ENCODE results near the gene LEP.

GRCh38 chr7:128257458-128257857 lies 16.4 kb downstream of the LEP start:
- TF ChIP-seq, protein P1, sequence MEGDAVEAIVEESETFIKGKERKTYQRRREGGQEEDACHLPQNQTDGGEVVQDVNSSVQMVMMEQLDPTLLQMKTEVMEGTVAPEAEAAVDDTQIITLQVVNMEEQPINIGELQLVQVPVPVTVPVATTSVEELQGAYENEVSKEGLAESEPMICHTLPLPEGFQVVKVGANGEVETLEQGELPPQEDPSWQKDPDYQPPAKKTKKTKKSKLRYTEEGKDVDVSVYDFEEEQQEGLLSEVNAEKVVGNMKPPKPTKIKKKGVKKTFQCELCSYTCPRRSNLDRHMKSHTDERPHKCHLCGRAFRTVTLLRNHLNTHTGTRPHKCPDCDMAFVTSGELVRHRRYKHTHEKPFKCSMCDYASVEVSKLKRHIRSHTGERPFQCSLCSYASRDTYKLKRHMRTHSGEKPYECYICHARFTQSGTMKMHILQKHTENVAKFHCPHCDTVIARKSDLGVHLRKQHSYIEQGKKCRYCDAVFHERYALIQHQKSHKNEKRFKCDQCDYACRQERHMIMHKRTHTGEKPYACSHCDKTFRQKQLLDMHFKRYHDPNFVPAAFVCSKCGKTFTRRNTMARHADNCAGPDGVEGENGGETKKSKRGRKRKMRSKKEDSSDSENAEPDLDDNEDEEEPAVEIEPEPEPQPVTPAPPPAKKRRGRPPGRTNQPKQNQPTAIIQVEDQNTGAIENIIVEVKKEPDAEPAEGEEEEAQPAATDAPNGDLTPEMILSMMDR (IDR thresholded peaks at IDR 0.05), result no peak
- TF ChIP-seq POLR2A (IDR thresholded peaks at IDR 0.05), result no peak

Measured in uterus (tissue), 2 donors.